Astrocyte of the spinal cord (primary cell): ENCODE data around the gene NHSL2.

Experiments
- DNase-seq: peaks from one replicate; pipeline ENCODE4 v3.0.0; 2011; ENCODE audit warnings: low read depth, low spot score
- H3K4me3 ChIP-seq: 2 replicates; pipeline ENCODE4 v1.5.1; 2011; ENCODE audit warnings: low read depth, mild to moderate bottlenecking, low read length, moderate library complexity
- in situ Hi-C: cut with HindIII; loops from 2 replicates; pipeline ENCODE4 v1.10.0; 2017; ENCODE audit warnings: low sequenced_read_pairs
- TF ChIP-seq, protein P1 (sequence below): IDR thresholded peaks from 2 replicates; pipeline ENCODE4 v1.5.1; 2012; ENCODE audit warnings: low read depth, mild to moderate bottlenecking, low read length, inconsistent platforms

The NHSL2 gene

DNA sequence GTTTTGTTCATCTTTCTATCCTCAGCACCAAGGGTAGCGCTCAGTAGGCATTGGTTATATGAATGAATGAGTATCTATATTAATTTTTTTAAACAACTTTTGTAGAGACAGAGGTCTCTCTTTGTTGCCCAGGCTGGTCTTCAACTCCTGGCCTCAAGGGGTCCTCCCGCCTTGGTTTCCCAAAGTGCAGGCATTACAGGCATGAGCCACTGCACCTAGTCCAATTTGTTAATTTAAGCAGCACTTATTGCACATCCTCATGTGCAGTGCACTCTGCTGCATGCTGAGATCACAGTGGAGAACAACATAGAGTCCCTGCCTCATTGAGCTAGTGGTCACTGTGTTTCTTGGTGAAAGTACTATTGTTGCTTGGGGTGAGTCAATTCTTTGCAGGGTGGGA lies 94.4 kb downstream of the NHSL2 start:
- no peak for DNase-seq
- in situ Hi-C loops = no loop called here
- TF ChIP-seq, protein P1, sequence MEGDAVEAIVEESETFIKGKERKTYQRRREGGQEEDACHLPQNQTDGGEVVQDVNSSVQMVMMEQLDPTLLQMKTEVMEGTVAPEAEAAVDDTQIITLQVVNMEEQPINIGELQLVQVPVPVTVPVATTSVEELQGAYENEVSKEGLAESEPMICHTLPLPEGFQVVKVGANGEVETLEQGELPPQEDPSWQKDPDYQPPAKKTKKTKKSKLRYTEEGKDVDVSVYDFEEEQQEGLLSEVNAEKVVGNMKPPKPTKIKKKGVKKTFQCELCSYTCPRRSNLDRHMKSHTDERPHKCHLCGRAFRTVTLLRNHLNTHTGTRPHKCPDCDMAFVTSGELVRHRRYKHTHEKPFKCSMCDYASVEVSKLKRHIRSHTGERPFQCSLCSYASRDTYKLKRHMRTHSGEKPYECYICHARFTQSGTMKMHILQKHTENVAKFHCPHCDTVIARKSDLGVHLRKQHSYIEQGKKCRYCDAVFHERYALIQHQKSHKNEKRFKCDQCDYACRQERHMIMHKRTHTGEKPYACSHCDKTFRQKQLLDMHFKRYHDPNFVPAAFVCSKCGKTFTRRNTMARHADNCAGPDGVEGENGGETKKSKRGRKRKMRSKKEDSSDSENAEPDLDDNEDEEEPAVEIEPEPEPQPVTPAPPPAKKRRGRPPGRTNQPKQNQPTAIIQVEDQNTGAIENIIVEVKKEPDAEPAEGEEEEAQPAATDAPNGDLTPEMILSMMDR = no peak
- H3K4me3 ChIP-seq = no peak overlapping the region

DNA sequence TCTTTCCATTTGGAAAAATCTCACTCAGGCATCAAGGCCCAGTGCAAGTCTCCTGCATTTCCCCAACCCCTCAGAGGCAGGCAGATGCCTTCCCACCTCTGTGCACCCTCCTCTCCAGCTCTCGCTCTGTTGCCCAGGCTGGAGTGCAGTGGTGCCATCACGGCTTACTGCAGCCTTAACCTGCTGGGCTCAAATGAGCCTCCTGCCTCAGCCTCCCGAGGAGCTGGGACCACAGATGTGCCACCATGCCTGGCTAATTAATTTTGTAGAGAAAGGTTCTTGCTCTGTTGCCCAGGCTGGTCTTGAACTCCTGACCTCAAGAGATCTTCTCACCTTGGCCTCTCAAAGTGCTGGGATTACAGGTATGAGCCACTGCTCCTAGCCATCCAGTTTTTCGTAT lies 95.8 kb downstream of the NHSL2 start:
- TF ChIP-seq, protein P1 = no peak
- DNase-seq = no peak
- in situ Hi-C loops = no loop called here
- no peak overlapping the region for H3K4me3 ChIP-seq

DNA sequence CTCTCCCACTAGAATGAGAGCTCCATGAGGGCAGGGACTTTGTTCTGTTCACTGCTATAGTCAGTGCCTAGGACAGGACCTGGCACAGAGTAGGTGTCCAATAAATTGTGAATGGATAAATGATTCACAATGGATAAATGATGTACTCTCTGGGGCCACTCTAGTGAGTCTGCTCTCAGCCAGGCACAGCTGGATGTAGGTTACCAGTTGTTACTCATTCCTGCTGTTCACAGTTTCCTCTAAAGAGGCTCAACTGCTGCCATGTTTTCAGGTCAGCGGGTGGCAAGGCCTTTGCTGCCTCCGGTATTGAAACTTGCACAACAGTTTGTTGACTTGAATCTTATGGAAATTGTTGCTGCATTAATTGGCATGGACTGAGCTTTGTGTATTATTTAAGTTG lies 99.1 kb downstream of the NHSL2 start:
- TF ChIP-seq, protein P1 = no peak
- no peak for DNase-seq
- in situ Hi-C loops = no loop called here
- H3K4me3 ChIP-seq = no peak overlapping the region

DNA sequence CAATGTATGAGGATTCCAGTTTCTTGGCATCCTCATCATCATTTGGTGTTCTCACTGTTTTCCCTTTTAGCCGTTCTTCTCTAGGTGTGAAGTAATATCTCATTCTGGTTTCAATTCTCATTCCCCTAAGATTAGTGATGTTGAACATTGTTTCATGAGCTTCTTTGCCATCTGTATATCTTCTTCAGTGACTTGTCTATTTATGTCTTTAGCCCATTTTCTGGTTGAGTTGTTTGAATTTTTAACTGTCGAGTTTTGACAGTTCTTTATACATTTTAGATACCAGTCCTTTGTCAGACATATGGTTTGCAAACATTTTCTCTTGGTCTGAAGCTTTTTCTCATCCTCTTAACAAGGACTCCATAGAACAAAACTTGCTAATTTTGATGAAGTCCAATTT lies 101.1 kb downstream of the NHSL2 start:
- no peak for DNase-seq
- no peak overlapping the region for H3K4me3 ChIP-seq
- TF ChIP-seq, protein P1 = no peak
- in situ Hi-C loops = no loop called here

DNA sequence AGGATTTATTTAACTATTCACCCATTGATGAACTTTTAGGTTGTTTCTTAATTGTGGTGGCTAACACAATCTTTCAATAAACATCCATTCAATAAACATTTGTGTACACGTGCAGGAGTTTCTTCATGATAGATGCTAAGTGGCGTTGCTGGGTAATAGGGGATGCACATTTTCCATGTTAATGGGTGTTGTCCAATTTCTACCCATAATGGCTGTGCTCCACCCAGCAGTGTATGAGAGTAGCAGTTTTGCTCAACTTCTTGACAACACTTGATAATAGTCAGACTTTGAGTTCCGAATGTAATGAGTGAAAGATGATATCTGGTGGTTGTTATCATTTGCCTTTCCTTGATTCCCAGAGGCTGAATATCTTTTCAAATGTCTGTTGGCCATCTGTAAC lies 104.7 kb downstream of the NHSL2 start:
- TF ChIP-seq, protein P1 = no peak
- DNase-seq = no peak
- H3K4me3 ChIP-seq = no peak overlapping the region
- in situ Hi-C loops = no loop called here

DNA sequence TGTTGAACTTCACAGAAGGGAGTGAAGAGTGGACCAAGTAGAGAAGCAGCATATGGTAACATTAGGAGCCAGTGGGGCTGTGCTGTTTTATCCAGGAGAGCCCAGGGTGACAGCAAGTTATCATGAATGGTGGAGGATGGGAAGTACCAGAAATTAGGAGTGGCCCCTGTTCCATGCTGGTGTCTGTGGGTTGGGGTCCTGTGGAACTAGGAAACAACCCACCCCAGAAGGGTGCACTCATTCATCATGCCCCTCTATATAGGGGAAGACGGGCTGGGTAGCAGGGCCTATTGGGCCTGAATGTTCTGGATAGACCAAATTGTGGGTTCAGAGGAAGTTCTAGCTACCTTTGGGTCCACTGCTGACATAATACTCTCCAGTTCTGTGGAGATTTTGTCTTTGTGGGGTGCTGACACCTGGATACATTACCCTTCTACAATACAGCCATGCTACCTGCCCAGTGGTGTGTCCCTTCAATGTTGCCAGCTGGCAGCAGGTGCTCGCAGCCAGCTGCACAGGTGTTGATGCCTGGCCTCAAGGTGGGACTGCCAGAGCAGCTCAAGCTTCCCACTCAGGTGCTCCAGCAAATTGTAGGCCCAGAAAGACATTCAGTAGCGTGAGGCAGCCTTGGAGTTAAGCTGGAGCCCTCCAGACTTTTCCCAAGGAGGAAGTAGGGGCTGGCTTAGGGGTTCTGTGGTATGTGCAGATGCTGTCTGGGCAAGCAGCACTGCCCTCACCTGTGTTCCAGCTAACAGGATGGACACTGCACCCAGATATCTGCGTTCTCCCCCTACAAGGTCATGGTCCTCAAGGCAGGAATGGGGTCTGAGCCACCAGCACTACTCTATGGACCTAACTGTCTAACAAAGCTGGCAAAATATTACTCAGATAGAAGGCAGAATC lies 106.5 kb downstream of the NHSL2 start:
- in situ Hi-C loops = no loop called here
- TF ChIP-seq, protein P1 = no peak

More for the DNA sequence above, 106.5 kb downstream of the NHSL2 start:
- no peak overlapping the region for H3K4me3 ChIP-seq
- DNase-seq = no peak
